Cerebellar cortex (tissue), 1 donor: ENCODE results near the gene PPP1R13B.
A peak's percentile ranks its signal among the peaks of the same experiment; 100 is the strongest.

Experiments used
- DNase-seq: peaks from one replicate; pipeline ENCODE4 v3.0.0-alpha.2; 2015; ENCODE audit warnings: low spot score

The PPP1R13B gene

GRCh38 chr14:103836976-103837725 is 10.2 kb downstream of the PPP1R13B start:
- DNase-seq, result no peak

- DNase-seq, result no peak
These were observed 12.4 kb downstream of the PPP1R13B start for GRCh38 chr14:103834956-103835355.

- DNase-seq, result no peak
These were observed 13.7 kb downstream of the PPP1R13B start for GRCh38 chr14:103833711-103834110.

- DNase-seq, result no peak
These were observed 15.3 kb downstream of the PPP1R13B start for GRCh38 chr14:103832046-103832445.

GRCh38 chr14:103830511-103831270 is 16.7 kb downstream of the PPP1R13B start:
- DNase-seq, result no peak

- no peak for DNase-seq
These were observed 18.9 kb downstream of the PPP1R13B start for GRCh38 chr14:103828315-103828967.

GRCh38 chr14:103825101-103825500 is 22.3 kb downstream of the PPP1R13B start:
- no peak for DNase-seq

GRCh38 chr14:103820908-103821307 is 26.5 kb downstream of the PPP1R13B start:
- DNase-seq, result no peak

GRCh38 chr14:103820382-103820781 is 27.0 kb downstream of the PPP1R13B start:
- DNase-seq, result no peak

GRCh38 chr14:103819503-103820307 is 27.7 kb downstream of the PPP1R13B start:
- peak; percentile 47 for DNase-seq

GRCh38 chr14:103818870-103819269 is 28.5 kb downstream of the PPP1R13B start:
- DNase-seq, result no peak

- DNase-seq, result no peak
These were observed 29.0 kb downstream of the PPP1R13B start for GRCh38 chr14:103818422-103818821.

GRCh38 chr14:103817595-103817994 is 29.8 kb downstream of the PPP1R13B start:
- DNase-seq, result no peak

GRCh38 chr14:103816991-103817390 is 30.4 kb downstream of the PPP1R13B start:
- DNase-seq, result no peak

GRCh38 chr14:103815253-103815652 is 32.1 kb downstream of the PPP1R13B start:
- DNase-seq, result no peak

GRCh38 chr14:103811189-103811588 is 36.2 kb downstream of the PPP1R13B start:
- no peak for DNase-seq

- DNase-seq, result peak; percentile 71
These were observed 38.9 kb downstream of the PPP1R13B start for GRCh38 chr14:103808403-103809001.

- no peak for DNase-seq
These were observed 40.6 kb downstream of the PPP1R13B start for GRCh38 chr14:103806805-103807204.

GRCh38 chr14:103805708-103806107 is 41.7 kb downstream of the PPP1R13B start:
- no peak for DNase-seq

GRCh38 chr14:103803661-103804060 is 43.7 kb downstream of the PPP1R13B start:
- DNase-seq, result no peak

- DNase-seq, result no peak
These were observed 45.0 kb downstream of the PPP1R13B start for GRCh38 chr14:103802356-103802755.

GRCh38 chr14:103801459-103801858 is 45.9 kb downstream of the PPP1R13B start:
- no peak for DNase-seq
